Activated T-cell treated with anti-CD3 and anti-CD28 coated beads, Interleukin-2, amount 50 U/mL, for 72 hours (primary cell): Measurements from ENCODE around the gene JADE2. TPM values are rescaled to one million over a fixed set of nuclear protein-coding genes. Genes with fewer than 3 reads are reported as not detected.
A peak's percentile ranks its signal among the peaks of the same experiment; 100 is the strongest.
"Not testable (repeated sequence)": the region's sequence is repeated elsewhere in the genome, so short reads cannot be mapped to it uniquely, and the experiment has no call there.

Experiments
- ATAC-seq, 2 donors: fragments of 150-1000 bp; cut with Tn5 transposase; replicated peaks in 1 of 2; 2 replicates each; pipeline ENCODE4 v1.10.0; 2021; ENCODE audit warnings: moderate library complexity in 2 of 2, mild to moderate bottlenecking in 1 of 2
- DNase-seq, 2 donors: peaks; one replicate each; pipeline ENCODE4 v3.0.0; 2021 to 2022; ENCODE audit warnings: mixed read lengths in 1 of 2
- H3K27ac Mint-ChIP-seq: one replicate; pipeline ENCODE4 v1.8.0; 2022; ENCODE audit warnings: mild to moderate bottlenecking, moderate library complexity, mixed read lengths
- H3K27me3 Mint-ChIP-seq: one replicate; pipeline ENCODE4 v1.8.0; 2022; ENCODE audit warnings: low read depth, mixed read lengths
- H3K36me3 Mint-ChIP-seq, 2 donors: one replicate each; pipeline ENCODE4 v1.8.0; 2022; ENCODE audit warnings: mixed read lengths in 2 of 2, mild to moderate bottlenecking in 1 of 2; ENCODE audit not compliant: insufficient read depth in 2 of 2
- H3K4me1 Mint-ChIP-seq: one replicate; pipeline ENCODE4 v1.8.0; 2022; ENCODE audit warnings: low read depth, mixed read lengths
- H3K4me3 Mint-ChIP-seq, 2 donors: one replicate each; pipeline ENCODE4 v1.8.0; 2022; ENCODE audit warnings: mild to moderate bottlenecking in 2 of 2, mixed read lengths in 2 of 2, moderate library complexity in 2 of 2
- H3K9me3 Mint-ChIP-seq, 2 donors: one replicate each; pipeline ENCODE4 v1.8.0; 2022; ENCODE audit warnings: mixed read lengths in 2 of 2
- total RNA-seq, 2 donors: library from RNA; stranded (reverse); gene quantifications; one replicate each; pipeline ENCODE4 v1.2.3, GENCODE V29; 2022

The JADE2 gene
- total RNA-seq, 2 donors from 2014 or later: 87.0 to 88.8 TPM

DNA sequence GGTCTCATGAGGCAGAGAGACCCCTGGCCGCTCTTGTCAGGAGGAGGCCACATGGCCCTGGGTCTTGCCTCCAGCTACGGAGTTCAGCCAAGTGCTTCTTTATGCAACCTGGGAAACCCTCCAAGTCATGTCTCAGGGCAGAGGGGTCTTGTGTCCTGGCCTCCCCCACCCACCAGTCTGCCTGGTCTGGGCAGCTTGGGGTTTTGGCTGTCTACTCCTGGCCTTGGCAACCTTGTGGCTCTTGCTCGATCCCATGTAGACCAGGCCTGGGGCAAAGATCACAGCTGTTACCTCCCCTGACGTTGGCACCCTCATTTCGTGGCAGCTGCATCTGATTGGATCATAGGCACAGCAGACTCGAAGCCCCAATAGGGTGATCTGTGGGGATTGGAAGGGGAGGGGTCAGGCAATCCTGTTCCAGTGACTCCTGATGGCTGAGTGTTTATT is 28.4 kb downstream of the JADE2 start:
- ATAC-seq: no peak
- Mint-ChIP-seq H3K27me3 (no peaks in the 10 kb centered on the region), H3K4me1 (peaks cover 51% of the 10 kb centered on the region), H3K4me3 (no peak overlapping the region), H3K9me3 (no peaks in the 10 kb centered on the region), H3K36me3 (peaks cover 8 to 13% of the 10 kb centered on the region in 2 donors), H3K27ac (peak overlapping the region; percentile 97)
- DNase-seq: no peak

DNA sequence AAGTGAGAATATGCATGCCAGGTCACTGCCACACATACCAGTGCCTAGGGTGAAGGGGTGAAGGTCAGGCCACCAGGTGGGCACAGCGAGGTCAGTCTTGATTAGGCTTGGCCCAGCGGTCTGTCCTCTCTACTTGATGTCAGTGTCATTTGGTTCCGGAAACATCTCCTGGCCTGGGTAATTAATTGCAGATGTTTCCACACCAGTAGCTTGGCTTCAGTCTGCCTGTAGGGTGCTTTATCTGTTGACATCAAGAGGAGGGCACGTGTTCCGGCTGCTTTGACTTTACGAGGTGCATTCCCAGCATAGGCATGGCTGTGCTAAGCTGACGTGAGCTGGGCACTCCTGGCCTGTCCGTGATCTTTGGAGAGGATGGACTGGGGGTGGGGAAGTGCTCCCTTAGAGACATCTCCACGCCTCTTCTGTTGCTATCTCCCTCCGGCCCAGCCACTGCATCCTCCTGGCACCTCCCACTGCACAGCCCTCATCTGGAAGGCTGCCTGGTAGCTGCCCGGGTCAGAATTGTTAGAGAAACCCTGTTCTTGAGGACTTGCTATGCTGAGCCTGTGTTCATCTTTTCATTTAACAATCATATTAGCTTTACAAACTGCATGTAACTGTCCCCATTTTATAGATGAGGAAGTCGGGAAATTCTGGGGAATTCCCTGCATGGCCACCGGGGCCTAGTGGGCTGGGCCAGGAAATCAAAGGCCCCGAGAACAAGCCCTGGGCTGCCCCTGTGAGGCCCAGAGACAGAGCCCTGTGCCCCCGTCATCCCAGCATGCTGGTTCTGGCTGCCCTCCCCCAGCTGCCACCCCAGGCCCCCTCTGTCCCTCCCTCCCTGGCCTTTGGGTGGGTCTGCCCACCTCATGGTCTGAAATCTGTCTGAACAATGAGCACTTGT is 29.1 kb downstream of the JADE2 start:
- Mint-ChIP-seq H3K27me3 (no peaks in the 10 kb centered on the region), H3K9me3 (no peaks in the 10 kb centered on the region), H3K4me1 (peaks cover 45% of the 10 kb centered on the region), H3K36me3 (peaks cover 8 to 13% of the 10 kb centered on the region in 2 donors), H3K4me3 (peak overlapping the region; percentile 79 to 84), H3K27ac (peak overlapping the region; percentile 97)
- DNase-seq (peak; percentile 33 to 49), ATAC-seq (peak; percentile 18 to 41)

DNA sequence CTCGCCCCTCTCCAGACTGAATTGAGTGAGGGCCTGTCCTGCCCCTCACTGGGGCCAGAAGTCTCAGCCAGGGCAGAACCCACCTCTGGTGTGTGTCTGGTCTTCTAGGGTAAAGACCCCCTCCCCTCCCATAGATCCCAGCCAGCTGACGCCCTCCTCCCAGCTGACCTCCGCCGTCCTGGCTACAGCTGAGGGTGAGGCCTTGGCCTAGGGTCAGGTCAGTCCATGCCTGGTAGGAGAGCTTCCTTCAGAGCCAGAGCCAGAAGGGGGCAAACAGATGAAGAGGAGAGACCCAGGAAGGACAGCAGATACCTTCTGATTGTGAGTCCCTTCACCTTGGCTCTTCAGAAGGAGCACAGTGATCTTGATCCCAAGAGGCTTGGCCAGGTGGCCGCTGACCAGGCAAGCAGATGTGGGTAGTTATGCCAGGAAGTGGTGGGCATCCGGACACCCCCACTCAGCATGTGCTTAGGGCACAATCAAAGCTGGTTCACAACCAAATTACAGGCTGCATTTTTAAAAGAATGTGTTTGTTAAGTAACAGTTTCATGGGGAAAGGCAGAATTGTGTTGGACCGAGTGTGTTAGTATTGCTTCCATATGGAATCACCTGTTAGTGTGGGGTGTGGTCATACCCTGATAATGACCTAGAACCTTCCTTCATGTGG is 29.9 kb downstream of the JADE2 start:
- peaks cover 8 to 14% of the 10 kb centered on the region in 2 donors for H3K36me3 Mint-ChIP-seq
- peak; percentile 1 to 10 for ATAC-seq
- peak overlapping the region; percentile 97 for H3K27ac Mint-ChIP-seq
- peaks cover 37% of the 10 kb centered on the region for H3K4me1 Mint-ChIP-seq
- H3K4me3 Mint-ChIP-seq: peak overlapping the region; percentile 79 to 84
- H3K9me3 Mint-ChIP-seq: no peaks in the 10 kb centered on the region
- no peaks in the 10 kb centered on the region for H3K27me3 Mint-ChIP-seq
- peak in 1 of 2 donors; percentile 19 for DNase-seq

DNA sequence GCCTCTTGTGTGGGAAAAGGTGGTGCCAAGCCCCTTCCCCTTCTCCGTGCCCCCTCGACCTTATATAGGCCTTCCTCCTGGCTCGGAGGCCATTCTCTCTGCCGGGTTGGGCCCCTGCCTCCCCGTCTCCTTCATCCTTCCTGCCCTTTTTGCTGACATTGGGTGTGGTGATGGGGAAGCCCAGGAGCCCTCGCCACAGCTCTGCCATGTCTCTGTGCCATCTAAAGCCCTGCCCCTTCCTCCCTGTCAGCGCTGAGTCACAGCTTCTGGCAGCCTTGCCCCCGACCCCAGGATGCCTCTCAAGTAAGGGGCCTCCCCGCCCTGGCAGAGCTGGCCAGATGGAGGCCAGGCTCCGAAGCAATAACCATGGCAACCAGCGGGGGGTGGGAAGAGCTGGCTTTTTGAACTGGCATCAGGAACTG is 30.4 kb downstream of the JADE2 start:
- Mint-ChIP-seq H3K4me3 (peak overlapping the region; percentile 79 to 84), H3K36me3 (peaks cover 8 to 13% of the 10 kb centered on the region in 2 donors), H3K27ac (peak overlapping the region; percentile 97), H3K4me1 (peaks cover 33% of the 10 kb centered on the region), H3K27me3 (no peaks in the 10 kb centered on the region), H3K9me3 (no peaks in the 10 kb centered on the region)
- peak; percentile 91 to 95 for DNase-seq
- peak; percentile 97 to 99 for ATAC-seq

DNA sequence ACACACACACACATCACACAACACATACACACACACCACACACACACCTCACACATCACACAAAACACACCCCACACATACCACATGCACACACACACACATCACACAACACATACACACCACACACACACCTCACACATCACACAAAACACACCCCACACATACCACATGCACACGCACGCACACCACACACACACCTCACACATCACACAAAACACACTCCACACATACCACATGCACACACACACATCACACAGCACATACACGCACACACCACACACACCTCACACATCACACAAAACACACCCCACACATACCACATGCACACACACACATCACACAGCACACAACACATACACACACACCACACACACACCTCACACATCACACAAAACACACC is 31.1 kb downstream of the JADE2 start:
- peak overlapping the region; percentile 11 to 67 for H3K4me3 Mint-ChIP-seq
- H3K36me3 Mint-ChIP-seq: peaks cover 8 to 13% of the 10 kb centered on the region in 2 donors
- DNase-seq: not testable (repeated sequence)

DNA sequence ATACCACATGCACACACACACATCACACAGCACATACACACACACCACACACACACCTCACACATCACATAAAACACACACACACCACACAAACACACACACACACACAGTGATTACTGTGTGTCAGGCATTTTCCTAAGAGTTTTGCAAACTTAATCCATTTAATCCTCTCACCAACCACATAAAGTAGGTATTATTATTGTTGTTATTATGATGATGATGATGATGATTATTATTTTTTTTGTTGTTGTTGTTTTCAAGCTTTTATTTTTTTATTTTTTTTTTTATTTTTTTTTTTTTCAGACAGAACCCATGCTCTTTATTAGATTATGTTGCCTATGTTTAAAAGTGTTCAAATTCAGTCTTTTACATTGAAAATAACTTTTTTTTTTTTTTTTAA is 31.5 kb downstream of the JADE2 start:
- DNase-seq (no peak), ATAC-seq (no peak)
- Mint-ChIP-seq H3K4me1 (peaks cover 33% of the 10 kb centered on the region), H3K4me3 (peak overlapping the region; percentile 11 to 67), H3K27ac (peak overlapping the region; percentile 84), H3K9me3 (no peaks in the 10 kb centered on the region), H3K36me3 (peaks cover 8 to 14% of the 10 kb centered on the region in 2 donors), H3K27me3 (no peaks in the 10 kb centered on the region)

More for the DNA sequence above, 31.1 kb downstream of the JADE2 start:
- H3K27me3 Mint-ChIP-seq, ATAC-seq, H3K9me3 Mint-ChIP-seq: not testable (repeated sequence)
- Mint-ChIP-seq H3K4me1 (peaks cover 33% of the 10 kb centered on the region), H3K27ac (peak overlapping the region; percentile 84)

DNA sequence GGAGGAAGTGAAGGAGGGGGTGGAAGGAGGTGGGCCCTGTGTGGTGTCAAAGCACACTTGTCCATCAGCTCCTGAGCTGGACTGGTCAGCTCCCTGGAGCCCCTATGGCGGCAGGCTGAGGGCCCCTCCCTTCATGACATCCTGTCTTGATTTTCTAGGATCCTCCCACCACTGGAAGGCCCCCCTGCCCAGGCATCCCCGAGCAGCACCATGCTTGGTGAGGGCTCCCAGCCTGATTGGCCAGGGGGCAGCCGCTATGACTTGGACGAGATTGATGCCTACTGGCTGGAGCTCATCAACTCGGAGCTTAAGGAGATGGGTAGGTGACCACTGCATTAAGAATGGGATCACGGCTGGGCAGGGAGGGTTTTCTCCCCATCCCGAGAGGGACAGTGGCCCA is 34.2 kb downstream of the JADE2 start:
- Mint-ChIP-seq H3K4me1 (peaks cover 24% of the 10 kb centered on the region), H3K36me3 (peaks cover 8 to 22% of the 10 kb centered on the region in 2 donors)
- no peak for ATAC-seq

DNA sequence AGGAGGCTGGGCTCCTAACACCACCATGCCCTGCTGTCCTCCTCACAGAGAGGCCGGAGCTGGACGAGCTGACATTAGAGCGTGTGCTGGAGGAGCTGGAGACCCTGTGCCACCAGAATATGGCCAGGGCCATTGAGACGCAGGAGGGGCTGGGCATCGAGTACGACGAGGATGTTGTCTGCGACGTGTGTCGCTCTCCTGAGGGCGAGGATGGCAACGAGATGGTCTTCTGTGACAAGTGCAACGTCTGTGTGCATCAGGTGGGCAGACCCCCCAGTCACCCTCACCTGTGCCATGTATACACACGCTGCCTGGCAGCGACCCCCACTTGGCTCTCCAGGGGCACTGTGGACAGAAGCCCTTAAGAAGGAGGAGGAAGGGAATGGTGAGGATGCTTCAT is 35.2 kb downstream of the JADE2 start:
- H3K27me3 Mint-ChIP-seq: no peaks in the 10 kb centered on the region
- H3K9me3 Mint-ChIP-seq: no peaks in the 10 kb centered on the region
- no peak for DNase-seq
- ATAC-seq: no peak
- peaks cover 14% of the 10 kb centered on the region for H3K4me1 Mint-ChIP-seq
- no peak overlapping the region for H3K4me3 Mint-ChIP-seq
- no peak overlapping the region for H3K27ac Mint-ChIP-seq
- peaks cover 8 to 22% of the 10 kb centered on the region in 2 donors for H3K36me3 Mint-ChIP-seq

More for the DNA sequence above, 34.2 kb downstream of the JADE2 start:
- H3K27ac Mint-ChIP-seq: no peak overlapping the region
- no peak for DNase-seq
- H3K27me3 Mint-ChIP-seq: no peaks in the 10 kb centered on the region
- no peak overlapping the region for H3K4me3 Mint-ChIP-seq
- no peaks in the 10 kb centered on the region for H3K9me3 Mint-ChIP-seq

DNA sequence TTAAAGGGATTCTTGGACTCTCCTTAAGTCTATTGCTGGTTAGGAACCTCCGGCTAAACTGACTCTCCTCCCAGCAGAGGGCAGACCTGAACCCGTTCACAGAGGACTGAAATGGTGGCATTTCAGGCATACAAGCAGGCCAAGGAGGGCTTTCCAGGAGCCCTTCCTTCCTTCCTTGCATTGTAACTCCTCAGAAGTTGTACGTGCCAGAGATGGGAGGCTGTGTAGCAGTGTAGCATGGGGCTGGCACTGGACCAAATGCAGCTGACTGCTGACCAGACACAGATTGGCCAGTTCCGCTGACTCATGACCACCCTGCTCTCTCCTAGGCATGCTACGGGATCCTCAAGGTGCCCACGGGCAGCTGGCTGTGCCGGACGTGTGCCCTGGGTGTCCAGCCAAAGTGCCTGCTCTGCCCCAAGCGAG is 36.4 kb downstream of the JADE2 start:
- no peak for DNase-seq
- Mint-ChIP-seq H3K27me3 (no peaks in the 10 kb centered on the region), H3K27ac (peak overlapping the region; percentile 42), H3K4me1 (peaks cover 2% of the 10 kb centered on the region), H3K36me3 (peaks cover 5 to 16% of the 10 kb centered on the region in 2 donors), H3K4me3 (no peak overlapping the region), H3K9me3 (no peaks in the 10 kb centered on the region)
- no peak for ATAC-seq

DNA sequence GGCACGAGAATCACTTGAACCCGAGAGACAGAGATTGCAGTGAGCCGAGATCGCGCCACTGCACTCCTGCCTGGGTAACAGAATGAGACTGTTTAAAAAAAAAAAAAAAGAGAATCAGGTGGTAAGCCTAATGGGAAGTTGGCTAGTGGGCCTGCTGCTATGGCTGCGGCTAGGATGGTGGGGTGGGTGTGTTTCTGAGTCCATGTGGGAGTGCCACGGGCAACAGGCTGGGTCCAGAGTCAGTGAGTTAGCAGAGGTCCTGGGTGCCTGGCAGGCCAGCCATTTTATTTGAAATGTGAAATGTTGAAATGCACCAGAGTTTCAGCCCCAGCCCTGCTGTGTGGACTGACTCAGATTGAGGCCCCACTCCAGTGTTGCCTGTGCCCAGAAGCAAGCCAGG is 37.8 kb downstream of the JADE2 start:
- Mint-ChIP-seq H3K9me3 (no peaks in the 10 kb centered on the region), H3K4me3 (no peak overlapping the region), H3K27ac (peak overlapping the region; percentile 46), H3K27me3 (no peaks in the 10 kb centered on the region), H3K4me1 (peaks cover 4% of the 10 kb centered on the region), H3K36me3 (peaks cover 4 to 17% of the 10 kb centered on the region in 2 donors)
- DNase-seq (no peak), ATAC-seq (no peak)

DNA sequence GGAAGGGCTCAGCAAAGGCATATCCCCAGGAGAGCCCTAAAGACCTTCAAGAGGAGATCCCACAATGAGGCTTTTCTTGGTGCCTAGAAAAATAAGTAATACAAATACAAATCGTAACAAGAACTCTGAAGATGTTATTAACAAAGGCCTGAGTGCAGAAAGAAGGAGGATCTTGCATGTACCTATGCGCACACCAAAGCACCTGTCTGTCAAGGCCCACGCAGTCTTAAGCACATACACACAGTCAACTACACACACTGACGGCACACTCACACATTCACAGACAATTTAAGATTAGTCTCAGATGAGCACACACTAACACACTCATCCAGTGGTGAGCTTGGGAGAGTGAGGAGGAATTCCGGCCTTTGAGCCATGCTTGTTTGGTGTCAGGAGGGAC is 38.5 kb downstream of the JADE2 start:
- Mint-ChIP-seq H3K4me3 (no peak overlapping the region), H3K27me3 (no peaks in the 10 kb centered on the region), H3K4me1 (peaks cover 4% of the 10 kb centered on the region), H3K9me3 (no peaks in the 10 kb centered on the region), H3K27ac (no peak overlapping the region), H3K36me3 (peaks cover 4 to 17% of the 10 kb centered on the region in 2 donors)
- ATAC-seq (no peak), DNase-seq (no peak)

DNA sequence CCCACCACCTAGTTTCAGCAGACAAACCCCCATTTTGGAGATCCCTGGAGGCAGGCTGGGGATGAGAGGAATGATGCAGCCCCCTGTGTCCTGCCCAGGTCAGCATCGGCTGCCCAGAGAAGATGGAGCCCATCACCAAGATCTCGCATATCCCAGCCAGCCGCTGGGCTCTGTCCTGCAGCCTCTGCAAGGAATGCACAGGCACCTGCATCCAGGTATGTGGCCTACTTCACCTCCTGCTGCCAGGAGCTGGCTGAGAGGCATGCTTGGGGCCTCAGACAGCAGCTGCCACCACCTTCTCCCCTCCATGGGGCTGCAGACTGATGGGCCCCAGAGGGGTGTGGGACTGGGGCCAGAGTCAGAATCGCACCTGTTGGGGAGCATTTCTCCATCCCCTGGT is 38.9 kb downstream of the JADE2 start:
- H3K9me3 Mint-ChIP-seq: no peaks in the 10 kb centered on the region
- H3K36me3 Mint-ChIP-seq: peaks cover 4 to 17% of the 10 kb centered on the region in 2 donors
- ATAC-seq (no peak), DNase-seq (no peak)
- H3K27me3 Mint-ChIP-seq: no peaks in the 10 kb centered on the region
- no peak overlapping the region for H3K4me3 Mint-ChIP-seq
- H3K4me1 Mint-ChIP-seq: peaks cover 4% of the 10 kb centered on the region
- no peak overlapping the region for H3K27ac Mint-ChIP-seq
